Right atrium auricular region (tissue), 2 donors: ENCODE measurements around the gene EFCAB11. TPM values are rescaled to one million over a fixed set of nuclear protein-coding genes. Genes with fewer than 3 reads are reported as not detected.
"Not testable (repeated sequence)": the region's sequence is repeated elsewhere in the genome, so short reads cannot be mapped to it uniquely, and the experiment has no call there.

Experiments
- DNase-seq: peaks from one replicate; pipeline ENCODE4 v3.0.0-alpha.2; 2019; ENCODE audit warnings: low spot score
- H3K27ac ChIP-seq, 2 donors: fragments of 200-600 bp; sonication (generic); 1 replicate in 1 of 2; 2 replicates in 1 of 2; pipeline ENCODE4 v1.5.1; 2016 to 2019
- H3K27me3 ChIP-seq, 2 donors: fragments of 200-600 bp; sonication (generic); one replicate each; pipeline versions ENCODE4 v1.5.1 to v1.6.0; 2017 to 2019
- H3K36me3 ChIP-seq: fragments of 200-600 bp; sonication (generic); one replicate; pipeline ENCODE4 v1.5.1; 2016
- H3K4me1 ChIP-seq, 2 donors: fragments of 200-600 bp; sonication (generic); one replicate each; pipeline versions ENCODE4 v1.5.1 to v1.6.0; 2017 to 2019
- H3K4me3 ChIP-seq, 2 donors: fragments of 200-600 bp; sonication (generic); 1 replicate in 1 of 2; 2 replicates in 1 of 2; pipeline ENCODE4 v1.5.1; 2017 to 2019; ENCODE audit warnings: mild to moderate bottlenecking in 1 of 2, moderate library complexity in 1 of 2
- H3K9me3 ChIP-seq, 2 donors: fragments of 200-600 bp; sonication (generic); one replicate each; pipeline ENCODE4 v1.5.1; 2019
- total RNA-seq, 2 donors: library from RNA; depleted of rRNA; stranded (reverse); fragments of >200 nt; gene quantifications; one replicate each; pipeline ENCODE4 v1.1.0, GENCODE V29; 2016
- TF ChIP-seq, protein P1 (sequence below), 2 donors: fragments of 200-600 bp; sonication (generic); IDR thresholded peaks; one replicate each; pipeline ENCODE4 v1.5.1; 2019; ENCODE audit warnings: antibody characterized with exemption in 2 of 2

Gene EFCAB11
- total RNA-seq, 2 donors from 2014 or later = 2.0 to 2.2 TPM

DNA sequence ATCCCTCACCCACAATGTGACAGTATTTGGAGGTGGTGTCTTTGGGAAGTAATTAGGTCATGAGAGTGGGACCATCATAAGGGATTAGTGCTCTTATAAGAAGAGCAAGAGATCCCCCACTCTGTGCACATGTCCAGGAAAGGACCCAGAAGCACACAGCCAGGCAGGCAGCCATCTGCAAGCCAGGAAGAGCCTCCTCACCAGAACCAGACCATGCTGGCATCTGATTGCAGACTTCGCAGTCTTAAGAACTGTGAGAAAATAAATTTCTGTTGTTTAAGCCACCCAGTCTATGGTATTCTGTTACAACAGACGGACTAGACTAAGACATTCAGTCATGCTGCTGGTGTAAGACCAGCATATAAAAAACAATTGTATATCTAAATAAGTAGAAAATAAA is 69.8 kb downstream of the EFCAB11 start:
- H3K27ac ChIP-seq = no peak overlapping the region
- no peaks in the 10 kb centered on the region for H3K9me3 ChIP-seq
- H3K27me3 ChIP-seq = no peaks in the 10 kb centered on the region
- TF ChIP-seq, protein P1, sequence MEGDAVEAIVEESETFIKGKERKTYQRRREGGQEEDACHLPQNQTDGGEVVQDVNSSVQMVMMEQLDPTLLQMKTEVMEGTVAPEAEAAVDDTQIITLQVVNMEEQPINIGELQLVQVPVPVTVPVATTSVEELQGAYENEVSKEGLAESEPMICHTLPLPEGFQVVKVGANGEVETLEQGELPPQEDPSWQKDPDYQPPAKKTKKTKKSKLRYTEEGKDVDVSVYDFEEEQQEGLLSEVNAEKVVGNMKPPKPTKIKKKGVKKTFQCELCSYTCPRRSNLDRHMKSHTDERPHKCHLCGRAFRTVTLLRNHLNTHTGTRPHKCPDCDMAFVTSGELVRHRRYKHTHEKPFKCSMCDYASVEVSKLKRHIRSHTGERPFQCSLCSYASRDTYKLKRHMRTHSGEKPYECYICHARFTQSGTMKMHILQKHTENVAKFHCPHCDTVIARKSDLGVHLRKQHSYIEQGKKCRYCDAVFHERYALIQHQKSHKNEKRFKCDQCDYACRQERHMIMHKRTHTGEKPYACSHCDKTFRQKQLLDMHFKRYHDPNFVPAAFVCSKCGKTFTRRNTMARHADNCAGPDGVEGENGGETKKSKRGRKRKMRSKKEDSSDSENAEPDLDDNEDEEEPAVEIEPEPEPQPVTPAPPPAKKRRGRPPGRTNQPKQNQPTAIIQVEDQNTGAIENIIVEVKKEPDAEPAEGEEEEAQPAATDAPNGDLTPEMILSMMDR (IDR thresholded peaks at IDR 0.05) = no peak
- no peaks in the 10 kb centered on the region for H3K36me3 ChIP-seq
- no peaks in the 10 kb centered on the region for H3K4me1 ChIP-seq
- no peak for DNase-seq
- no peak overlapping the region for H3K4me3 ChIP-seq

DNA sequence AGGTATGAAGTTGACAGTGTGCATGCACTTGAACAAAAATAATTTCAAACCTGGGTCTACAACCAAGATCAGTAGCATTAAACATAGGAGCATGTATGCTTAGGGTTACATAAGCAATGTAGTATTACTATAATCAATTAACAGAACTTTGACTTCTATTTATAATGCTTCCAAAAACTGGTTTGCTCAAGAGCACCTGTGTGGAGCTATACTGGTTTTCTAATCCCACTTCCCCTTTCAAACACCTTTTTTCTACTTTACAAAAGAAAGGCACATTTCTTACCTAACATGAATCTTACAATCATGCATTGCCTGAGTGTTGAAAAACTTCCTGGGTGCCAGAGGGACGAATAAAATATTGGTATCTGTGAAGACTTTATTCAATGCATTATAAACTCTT is 72.7 kb downstream of the EFCAB11 start:
- TF ChIP-seq, protein P1 (IDR thresholded peaks at IDR 0.05) = no peak
- Histone ChIP-seq H3K4me3 (no peak overlapping the region), H3K9me3 (no peaks in the 10 kb centered on the region), H3K4me1 (no peaks in the 10 kb centered on the region), H3K27ac (no peak overlapping the region), H3K36me3 (no peaks in the 10 kb centered on the region), H3K27me3 (no peaks in the 10 kb centered on the region)
- no peak for DNase-seq

DNA sequence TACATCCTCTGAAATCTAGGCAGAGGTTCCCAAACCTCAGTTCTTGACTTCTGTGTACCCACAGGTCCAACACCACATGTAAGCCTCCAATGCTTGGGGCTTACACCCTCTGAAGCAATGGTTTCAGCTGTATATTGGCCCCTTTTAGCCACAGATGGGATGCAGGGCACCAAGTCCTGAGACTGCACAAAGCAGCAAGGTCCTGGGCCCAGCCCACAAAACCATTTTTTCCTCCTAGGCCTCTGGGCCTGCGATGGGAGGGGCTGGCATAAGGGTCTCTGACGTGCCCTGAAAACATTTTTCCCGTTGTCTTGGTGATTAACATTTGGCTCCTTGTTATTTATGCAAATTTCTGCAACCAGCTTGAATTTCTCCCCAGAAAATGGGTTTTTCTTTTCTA is 80.4 kb downstream of the EFCAB11 start:
- not testable (repeated sequence) for H3K4me1 ChIP-seq, DNase-seq, H3K36me3 ChIP-seq, H3K27ac ChIP-seq, H3K9me3 ChIP-seq, H3K4me3 ChIP-seq, H3K27me3 ChIP-seq

DNA sequence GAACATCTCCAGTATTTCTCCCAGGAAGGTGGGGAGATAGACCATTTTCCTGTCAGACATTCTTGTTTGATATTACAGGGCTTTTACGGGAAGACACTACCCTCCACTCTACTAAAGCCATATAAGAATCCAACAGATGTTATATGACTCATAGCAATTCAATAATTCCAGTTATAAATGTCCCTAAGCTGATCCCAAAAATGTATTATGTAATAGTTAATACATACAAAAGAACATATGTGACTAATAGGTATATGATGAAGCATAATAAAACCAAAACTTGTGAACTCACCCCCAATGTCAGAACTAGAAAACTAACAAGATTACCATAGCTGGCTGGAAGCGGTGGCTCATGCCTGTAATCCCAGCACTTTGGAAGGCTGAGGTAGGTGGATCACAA is 84.2 kb downstream of the EFCAB11 start:
- no peaks in the 10 kb centered on the region for H3K27me3 ChIP-seq
- TF ChIP-seq, protein P1 (IDR thresholded peaks at IDR 0.05) = no peak

DNA sequence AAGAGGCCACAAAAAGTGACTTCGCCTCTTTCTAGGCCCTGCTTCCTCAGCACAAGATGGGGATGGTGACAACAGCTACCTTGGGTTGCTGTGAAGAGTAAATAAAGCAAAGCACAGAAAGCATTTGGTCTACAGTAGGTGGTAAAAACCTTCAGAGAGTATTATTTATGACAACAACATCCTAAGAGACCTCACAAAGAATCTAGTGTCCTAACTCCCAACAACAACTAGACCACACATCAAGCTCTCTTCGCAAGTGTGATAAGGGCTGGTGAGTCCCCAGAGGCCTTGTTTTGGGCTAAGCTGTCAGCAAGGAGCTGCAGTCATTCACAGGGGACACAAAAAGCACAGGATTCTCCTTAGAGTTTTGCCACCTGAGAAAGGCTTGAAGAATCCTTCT is 84.9 kb downstream of the EFCAB11 start:
- Histone ChIP-seq H3K36me3 (no peaks in the 10 kb centered on the region), H3K27ac (no peak overlapping the region), H3K4me1 (no peaks in the 10 kb centered on the region), H3K9me3 (peaks cover 0 to 4% of the 10 kb centered on the region in 2 donors), H3K4me3 (no peak overlapping the region), H3K27me3 (no peaks in the 10 kb centered on the region)
- DNase-seq = no peak
- TF ChIP-seq, protein P1 (IDR thresholded peaks at IDR 0.05) = no peak

More for the DNA sequence above, 84.2 kb downstream of the EFCAB11 start:
- Histone ChIP-seq H3K27ac (no peak overlapping the region), H3K9me3 (peaks cover 0 to 4% of the 10 kb centered on the region in 2 donors), H3K4me1 (no peaks in the 10 kb centered on the region), H3K4me3 (no peak overlapping the region), H3K36me3 (no peaks in the 10 kb centered on the region)
- no peak for DNase-seq

DNA sequence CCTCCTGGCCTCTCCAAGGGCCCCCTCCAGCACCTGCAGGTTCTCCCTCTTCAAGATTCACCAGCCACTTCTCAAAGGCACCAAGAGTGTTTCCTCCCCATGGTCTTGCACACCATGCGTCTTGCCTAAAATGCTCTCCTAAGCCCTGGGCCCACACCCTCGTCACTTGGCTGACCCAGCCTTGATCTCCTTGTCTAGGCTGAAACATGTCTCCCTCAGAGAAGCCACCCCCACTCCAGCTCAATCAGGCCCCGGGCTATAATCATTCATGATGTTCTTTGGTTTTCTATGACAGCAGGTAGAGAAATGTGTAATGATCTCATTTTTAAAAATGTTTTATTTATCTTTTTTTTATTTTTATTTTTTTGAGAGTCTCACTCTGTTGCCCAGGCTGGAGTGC is 88.1 kb downstream of the EFCAB11 start:
- TF ChIP-seq, protein P1 (IDR thresholded peaks at IDR 0.05) = no peak
- no peak for DNase-seq
- H3K36me3 ChIP-seq = no peaks in the 10 kb centered on the region
- H3K4me1 ChIP-seq = no peaks in the 10 kb centered on the region
- H3K27ac ChIP-seq = no peak overlapping the region
- peaks cover 0 to 5% of the 10 kb centered on the region in 2 donors for H3K9me3 ChIP-seq
- H3K27me3 ChIP-seq = no peaks in the 10 kb centered on the region
- no peak overlapping the region for H3K4me3 ChIP-seq
